ENCODE data around the gene ABAT.

ABAT gene

GRCh38 chr16:8631373-8631772 is 43.0 kb upstream of the ABAT start:
- no peak for TF ChIP-seq CTCF (IDR thresholded peaks at IDR 0.05; ENCODE audit: borderline replicate concordance, insufficient read depth, low read depth, low read length)

DNA sequence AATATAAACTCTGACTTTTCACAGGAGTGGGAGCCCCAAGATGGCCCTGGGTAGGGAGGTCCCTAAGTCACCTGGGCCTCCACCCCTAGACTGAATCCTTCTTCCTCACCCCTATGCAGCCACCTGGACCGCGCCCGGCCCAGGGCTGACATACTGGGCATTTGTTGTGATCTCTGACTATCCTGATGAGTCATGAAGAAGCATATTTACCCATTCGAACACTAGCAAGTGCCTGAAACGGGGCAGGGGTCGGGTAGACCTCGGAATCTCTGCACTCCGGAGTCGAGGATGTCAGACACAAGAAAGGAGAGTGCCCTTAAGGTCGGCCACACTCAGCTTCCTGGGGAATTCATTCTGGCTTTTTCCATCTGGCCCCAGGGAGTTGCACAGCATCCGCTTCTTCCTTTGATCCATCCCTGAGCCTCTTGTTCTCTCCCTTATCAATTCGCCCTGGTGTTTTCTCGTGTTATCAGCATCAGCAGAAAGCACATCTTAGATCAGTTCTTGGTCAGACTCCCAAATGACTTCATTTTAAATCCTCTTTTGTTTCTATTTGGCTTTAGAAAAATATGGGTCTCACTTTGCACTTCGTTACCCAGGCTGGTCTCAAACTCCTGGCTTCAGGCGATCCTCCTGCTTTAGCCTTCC is 42.5 kb upstream of the ABAT start:
- no peak overlapping the region for H3K4me3 ChIP-seq (ENCODE audit: low read depth, low read length)
- TF ChIP-seq CTCF (IDR thresholded peaks at IDR 0.05; ENCODE audit: borderline replicate concordance, insufficient read depth, low read depth, low read length): no peak

More at GRCh38 chr16:8631373-8631772, 43.0 kb upstream of the ABAT start:
- H3K4me3 ChIP-seq (ENCODE audit: low read depth, low read length): no peak overlapping the region

DNA sequence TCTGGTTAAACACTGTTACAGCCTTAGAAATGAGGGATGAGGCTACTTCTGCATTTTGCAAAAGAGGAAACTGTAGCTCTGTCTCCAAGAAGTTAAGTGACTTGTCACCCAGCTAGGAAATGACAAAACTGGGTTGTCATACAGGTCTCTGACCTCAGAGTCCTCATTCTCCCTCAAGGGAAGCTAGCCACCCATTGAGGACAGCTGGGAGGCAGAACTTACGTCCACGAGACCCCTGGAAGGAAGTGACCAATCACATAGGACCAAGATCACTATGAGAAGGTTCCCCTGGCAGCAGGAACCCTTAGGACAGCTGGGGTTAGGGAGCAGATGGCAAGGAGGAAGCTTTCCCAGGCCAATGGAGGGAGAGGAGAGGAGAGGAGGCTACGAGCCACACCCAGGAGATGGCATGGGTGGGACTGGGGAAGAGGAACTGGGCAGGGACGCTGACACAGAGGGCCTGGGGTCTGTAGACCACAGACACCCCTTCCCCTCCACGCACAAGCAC is 41.7 kb upstream of the ABAT start:
- H3K4me3 ChIP-seq (ENCODE audit: low read depth, low read length): no peak overlapping the region
- TF ChIP-seq CTCF (IDR thresholded peaks at IDR 0.05; ENCODE audit: borderline replicate concordance, insufficient read depth, low read depth, low read length): no peak

GRCh38 chr16:8634991-8635736 is 39.3 kb upstream of the ABAT start:
- TF ChIP-seq CTCF (IDR thresholded peaks at IDR 0.05; ENCODE audit: borderline replicate concordance, insufficient read depth, low read depth, low read length): peak; percentile 36; the same call in 1 of the 2 replicates
- no peak overlapping the region for H3K4me3 ChIP-seq (ENCODE audit: low read depth, low read length)

DNA sequence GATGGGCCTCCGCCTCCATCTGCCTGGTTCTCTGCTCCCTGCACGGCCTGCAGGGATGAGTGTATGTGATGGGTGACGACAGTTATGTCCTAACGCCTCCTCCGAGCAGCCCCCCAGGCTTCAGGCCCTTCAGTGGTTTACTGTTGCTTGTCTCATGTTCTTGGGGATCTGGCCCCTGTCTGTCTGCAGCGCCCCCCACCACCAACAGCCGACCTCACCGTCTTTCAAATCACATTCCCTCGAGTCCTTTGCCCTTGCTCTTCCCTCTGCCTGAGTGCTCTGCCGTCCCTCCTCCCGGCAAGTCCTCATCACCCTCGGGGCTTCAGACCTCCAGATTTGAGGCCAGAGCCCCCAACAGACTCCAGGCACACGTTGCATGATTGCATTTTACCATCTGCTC is 34.7 kb upstream of the ABAT start:
- H3K4me3 ChIP-seq (ENCODE audit: low read depth, low read length): no peak overlapping the region
- no peak for TF ChIP-seq CTCF (IDR thresholded peaks at IDR 0.05; ENCODE audit: borderline replicate concordance, insufficient read depth, low read depth, low read length)

- no peak overlapping the region for H3K4me3 ChIP-seq (ENCODE audit: low read depth, low read length)
- TF ChIP-seq CTCF (IDR thresholded peaks at IDR 0.05; ENCODE audit: borderline replicate concordance, insufficient read depth, low read depth, low read length): no peak
Observed at GRCh38 chr16:8641671-8642070, 32.7 kb upstream of the ABAT start.

GRCh38 chr16:8642146-8642545 is 32.3 kb upstream of the ABAT start:
- H3K4me3 ChIP-seq (ENCODE audit: low read depth, low read length): no peak overlapping the region
- TF ChIP-seq CTCF (IDR thresholded peaks at IDR 0.05; ENCODE audit: borderline replicate concordance, insufficient read depth, low read depth, low read length): no peak

Measured in GM12875 (cell line).